ENCODE data around the gene CCDC182. TPM values are rescaled to one million over a fixed set of nuclear protein-coding genes. Genes with fewer than 3 reads are reported as not detected.

CCDC182 gene
- total RNA-seq, 1 donor: not detected

DNA sequence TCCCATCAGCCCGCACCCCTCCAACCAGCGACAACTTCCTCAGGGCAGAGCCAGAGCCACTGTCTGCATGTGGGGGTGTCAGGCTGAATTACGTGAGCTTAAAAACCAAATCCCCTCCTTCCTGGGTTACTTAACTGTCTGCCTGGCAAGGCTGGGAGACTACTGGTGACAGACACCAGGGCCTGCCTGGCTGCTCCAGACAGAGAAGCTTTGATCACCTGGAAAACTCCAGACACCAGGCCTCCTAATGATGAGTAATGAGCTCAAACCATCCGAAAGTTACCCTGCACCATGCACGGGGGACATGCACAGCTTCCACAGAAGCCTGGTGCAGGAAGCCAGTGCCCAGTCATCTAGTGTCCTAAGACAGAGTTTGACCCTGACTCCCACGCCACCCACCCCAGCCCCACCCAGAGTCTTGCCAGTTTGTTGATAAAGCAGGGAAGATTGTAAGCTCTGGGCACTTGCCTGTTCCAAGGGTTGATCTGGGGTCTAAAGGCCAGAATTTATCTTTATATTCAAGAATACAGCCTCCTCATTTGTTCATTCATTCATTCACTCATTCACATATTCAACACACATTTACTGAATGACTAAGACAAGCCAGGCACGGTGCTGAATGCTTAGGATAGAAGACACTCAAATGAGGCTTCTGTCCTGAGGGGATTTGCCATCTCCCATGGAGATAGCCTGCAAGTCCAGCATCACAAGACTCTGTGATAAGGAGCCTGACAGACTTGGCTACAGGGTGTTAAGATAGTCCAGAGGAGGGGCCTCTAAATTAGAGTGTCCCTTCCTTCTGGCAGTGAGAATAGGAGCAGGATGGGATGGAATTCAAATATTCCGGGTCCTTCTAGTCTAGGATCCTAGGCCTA, 7.2 kb upstream of the CCDC182 start:
- TF ChIP-seq, protein P1, sequence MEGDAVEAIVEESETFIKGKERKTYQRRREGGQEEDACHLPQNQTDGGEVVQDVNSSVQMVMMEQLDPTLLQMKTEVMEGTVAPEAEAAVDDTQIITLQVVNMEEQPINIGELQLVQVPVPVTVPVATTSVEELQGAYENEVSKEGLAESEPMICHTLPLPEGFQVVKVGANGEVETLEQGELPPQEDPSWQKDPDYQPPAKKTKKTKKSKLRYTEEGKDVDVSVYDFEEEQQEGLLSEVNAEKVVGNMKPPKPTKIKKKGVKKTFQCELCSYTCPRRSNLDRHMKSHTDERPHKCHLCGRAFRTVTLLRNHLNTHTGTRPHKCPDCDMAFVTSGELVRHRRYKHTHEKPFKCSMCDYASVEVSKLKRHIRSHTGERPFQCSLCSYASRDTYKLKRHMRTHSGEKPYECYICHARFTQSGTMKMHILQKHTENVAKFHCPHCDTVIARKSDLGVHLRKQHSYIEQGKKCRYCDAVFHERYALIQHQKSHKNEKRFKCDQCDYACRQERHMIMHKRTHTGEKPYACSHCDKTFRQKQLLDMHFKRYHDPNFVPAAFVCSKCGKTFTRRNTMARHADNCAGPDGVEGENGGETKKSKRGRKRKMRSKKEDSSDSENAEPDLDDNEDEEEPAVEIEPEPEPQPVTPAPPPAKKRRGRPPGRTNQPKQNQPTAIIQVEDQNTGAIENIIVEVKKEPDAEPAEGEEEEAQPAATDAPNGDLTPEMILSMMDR (IDR thresholded peaks at IDR 0.05; ENCODE audit: insufficient read depth, low read length): no peak
- no peak overlapping the region for H3K4me3 ChIP-seq (ENCODE audit: low read depth, low read length)
- DNase-seq (ENCODE audit: low read depth): no peak

DNA sequence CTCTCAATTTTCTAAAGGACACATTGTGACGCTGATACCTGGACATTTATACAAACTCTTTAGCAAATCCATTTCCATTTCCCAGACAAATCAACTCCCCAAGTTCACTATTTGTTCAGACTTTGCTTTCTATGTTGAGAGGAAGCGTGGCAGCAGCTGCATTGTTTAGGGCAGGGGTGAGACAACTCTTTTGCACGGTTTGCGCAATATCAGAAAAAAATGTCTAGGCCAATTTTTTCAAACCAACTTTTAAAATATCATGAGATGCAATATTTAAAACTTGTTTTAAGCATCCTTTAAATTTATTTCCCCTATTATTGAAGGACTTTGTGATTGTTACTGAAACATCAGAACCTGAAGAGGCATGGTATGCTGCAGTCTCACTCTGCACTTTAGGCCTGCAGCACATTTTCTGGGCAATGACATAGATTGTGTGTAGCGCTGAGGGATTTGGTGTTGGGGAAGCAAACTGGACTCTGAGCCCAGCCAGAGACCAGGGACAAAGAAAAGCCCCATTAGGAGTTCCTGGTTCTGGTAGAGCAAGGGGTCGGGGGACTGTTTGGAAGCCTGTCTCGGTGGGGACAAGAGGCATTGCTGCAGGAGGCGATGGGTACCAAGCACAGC, 6.4 kb upstream of the CCDC182 start:
- H3K4me3 ChIP-seq (ENCODE audit: low read depth, low read length): no peak overlapping the region
- TF ChIP-seq, protein P1 (IDR thresholded peaks at IDR 0.05; ENCODE audit: insufficient read depth, low read length): no peak
- DNase-seq (ENCODE audit: low read depth): no peak

DNA sequence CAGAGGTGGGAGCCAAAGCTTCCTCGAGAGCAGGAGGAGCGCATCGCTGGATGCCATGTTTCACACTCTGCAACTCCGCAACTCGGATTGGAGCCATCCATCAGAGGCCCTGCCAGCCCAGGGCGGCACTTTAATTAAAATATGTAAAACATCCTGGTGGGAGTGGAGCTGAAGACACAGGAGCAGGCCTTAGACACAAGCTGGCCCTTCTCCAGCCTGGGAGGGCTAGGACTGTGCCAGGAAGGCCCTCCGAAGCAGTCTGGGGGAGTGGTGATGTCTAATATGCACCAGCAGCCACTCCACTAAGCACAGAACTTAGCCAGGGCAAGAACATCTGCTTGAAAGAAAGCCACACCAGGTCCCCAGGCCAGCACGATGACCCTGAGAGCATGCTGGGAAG, 5.8 kb upstream of the CCDC182 start:
- no peak overlapping the region for H3K4me3 ChIP-seq (ENCODE audit: low read depth, low read length)
- TF ChIP-seq, protein P1 (IDR thresholded peaks at IDR 0.05; ENCODE audit: insufficient read depth, low read length): no peak
- DNase-seq (ENCODE audit: low read depth): no peak

DNA sequence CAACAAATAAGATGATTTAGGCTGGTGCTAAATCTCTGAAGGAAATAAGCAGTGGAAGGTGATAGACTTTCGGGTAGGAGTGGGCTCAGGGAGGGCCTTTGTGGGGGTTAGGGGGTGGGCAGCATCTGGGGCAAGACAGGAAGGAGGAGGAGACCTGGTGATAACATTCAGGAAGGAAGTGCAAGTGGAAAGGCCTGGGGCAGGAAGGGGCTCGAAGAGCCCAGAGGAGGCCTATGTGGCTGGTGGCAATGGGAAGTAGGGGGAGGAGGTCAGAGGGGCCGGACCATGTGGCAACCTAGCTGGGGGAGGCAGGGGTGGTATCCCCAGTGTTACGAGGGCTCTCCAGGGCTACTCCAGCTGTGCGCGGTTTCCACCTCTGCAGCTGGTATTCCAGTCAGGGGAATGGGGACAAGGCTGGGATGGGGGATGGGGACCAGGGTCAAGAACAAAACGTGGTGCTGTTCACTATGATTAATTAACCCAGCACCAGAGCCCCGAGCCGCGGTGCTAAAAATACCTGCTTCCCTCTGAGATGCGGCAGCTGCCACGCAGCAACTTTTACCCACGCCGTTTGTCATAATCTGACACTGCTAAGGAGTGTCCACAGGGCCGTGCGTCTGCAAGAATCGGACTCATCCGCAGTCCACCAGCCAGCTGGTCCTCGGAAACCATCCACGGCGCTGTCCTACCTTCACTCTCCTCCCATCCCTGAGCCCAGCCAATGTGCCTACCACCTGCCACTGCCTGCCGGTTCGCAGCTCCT, 5.2 kb upstream of the CCDC182 start:
- DNase-seq (ENCODE audit: low read depth): no peak
- TF ChIP-seq, protein P1 (IDR thresholded peaks at IDR 0.05; ENCODE audit: insufficient read depth, low read length): no peak
- no peak overlapping the region for H3K4me3 ChIP-seq (ENCODE audit: low read depth, low read length)

DNA sequence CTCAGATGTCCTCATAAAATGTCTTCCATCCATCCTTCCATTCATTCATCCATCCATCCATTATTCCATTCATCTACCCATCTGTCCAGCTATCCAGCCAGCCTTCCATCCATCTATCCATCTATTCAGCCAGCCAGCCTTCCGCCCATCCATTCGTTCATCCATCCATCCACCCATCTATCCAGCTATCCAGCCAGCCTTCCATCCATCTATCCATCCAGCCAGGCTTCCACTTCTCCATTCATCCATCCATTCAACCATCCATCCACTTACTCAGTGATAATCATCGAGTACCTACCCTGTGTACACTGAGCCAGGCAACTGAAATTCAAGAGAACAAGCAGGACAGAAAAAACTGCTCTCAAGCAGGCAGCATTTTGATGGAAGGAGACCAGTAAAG, 4.6 kb upstream of the CCDC182 start:
- no peak for DNase-seq (ENCODE audit: low read depth)
- H3K4me3 ChIP-seq (ENCODE audit: low read depth, low read length): no peak overlapping the region
- TF ChIP-seq, protein P1 (IDR thresholded peaks at IDR 0.05; ENCODE audit: insufficient read depth, low read length): no peak

DNA sequence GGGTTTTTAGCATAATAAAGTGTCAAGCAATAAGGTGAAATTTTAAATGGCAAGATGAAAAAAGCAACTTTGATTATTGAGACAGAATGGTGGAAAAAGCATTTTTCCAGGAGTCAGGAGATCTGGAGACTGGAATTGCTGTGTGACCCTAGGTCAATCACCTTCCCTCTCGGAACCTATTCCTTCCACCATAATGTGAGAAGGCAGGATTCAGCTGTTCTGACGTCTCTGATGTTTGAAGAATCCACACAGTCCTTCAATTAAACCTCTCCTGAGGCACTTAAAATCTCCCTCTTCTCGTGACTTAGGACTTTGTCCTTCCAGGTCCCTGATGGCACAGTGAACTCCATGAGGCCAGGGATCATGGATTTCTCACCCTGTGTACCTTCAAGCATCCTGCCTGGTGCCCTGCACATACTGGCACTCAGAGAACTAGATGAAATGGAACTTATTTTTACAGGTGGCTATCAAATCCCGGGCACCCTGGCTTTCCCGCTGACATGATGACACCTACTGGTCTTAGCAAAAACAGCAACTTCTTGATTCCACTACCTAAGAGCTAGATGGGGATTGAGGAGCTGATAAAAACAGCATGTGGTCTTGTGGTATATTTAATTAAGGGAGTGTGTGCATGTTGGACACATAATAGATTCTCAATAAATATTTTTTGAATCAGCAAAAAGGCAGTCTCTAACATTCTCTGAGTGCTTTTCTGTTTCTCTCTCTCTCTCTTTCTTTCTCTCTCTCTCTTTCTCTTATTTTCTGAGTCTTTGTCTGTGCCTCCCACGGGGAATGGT, 2.3 kb upstream of the CCDC182 start:
- TF ChIP-seq, protein P1 (IDR thresholded peaks at IDR 0.05; ENCODE audit: insufficient read depth, low read length): peak; percentile 81
- H3K4me3 ChIP-seq (ENCODE audit: low read depth, low read length): no peak overlapping the region
- DNase-seq (ENCODE audit: low read depth): peak; percentile 75
